C4-2B (cell line): Measurements from ENCODE around the gene KEAP1.

Experiments
- ZFX ChIP-seq: fragments of 450-650 bp; IDR thresholded peaks from 2 replicates; pipeline ENCODE4 v1.6.1; 2017
- TF ChIP-seq, protein P1 (sequence below): fragments of 450-650 bp; conservative IDR thresholded peaks from 2 replicates; pipeline ENCODE4 v1.5.1; 2017; ENCODE audit warnings: mild to moderate bottlenecking

DNA sequence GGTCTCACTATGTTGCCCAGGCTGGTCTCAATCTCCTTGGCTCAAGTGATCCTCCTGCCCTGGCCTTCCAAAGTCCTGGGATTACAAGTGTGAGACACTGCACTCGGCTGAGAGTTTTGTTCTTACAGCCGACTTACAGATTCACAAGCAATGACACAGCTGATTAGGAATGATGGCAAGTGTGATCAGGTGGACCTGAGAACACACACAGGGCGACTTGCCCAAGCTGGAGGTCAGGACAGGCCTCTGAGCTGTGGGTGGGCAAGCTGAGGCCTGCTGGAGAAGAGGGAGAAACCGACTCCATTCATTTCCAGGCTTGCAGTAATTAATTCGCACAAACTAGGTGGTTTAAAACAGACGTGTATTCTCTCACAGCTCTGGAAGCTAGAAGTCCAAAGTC, 32.5 kb upstream of the KEAP1 start:
- TF ChIP-seq, protein P1, sequence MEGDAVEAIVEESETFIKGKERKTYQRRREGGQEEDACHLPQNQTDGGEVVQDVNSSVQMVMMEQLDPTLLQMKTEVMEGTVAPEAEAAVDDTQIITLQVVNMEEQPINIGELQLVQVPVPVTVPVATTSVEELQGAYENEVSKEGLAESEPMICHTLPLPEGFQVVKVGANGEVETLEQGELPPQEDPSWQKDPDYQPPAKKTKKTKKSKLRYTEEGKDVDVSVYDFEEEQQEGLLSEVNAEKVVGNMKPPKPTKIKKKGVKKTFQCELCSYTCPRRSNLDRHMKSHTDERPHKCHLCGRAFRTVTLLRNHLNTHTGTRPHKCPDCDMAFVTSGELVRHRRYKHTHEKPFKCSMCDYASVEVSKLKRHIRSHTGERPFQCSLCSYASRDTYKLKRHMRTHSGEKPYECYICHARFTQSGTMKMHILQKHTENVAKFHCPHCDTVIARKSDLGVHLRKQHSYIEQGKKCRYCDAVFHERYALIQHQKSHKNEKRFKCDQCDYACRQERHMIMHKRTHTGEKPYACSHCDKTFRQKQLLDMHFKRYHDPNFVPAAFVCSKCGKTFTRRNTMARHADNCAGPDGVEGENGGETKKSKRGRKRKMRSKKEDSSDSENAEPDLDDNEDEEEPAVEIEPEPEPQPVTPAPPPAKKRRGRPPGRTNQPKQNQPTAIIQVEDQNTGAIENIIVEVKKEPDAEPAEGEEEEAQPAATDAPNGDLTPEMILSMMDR: no peak
- TF ChIP-seq ZFX: no peak
